ENCODE results near the gene UTP14C.
"Not testable (repeated sequence)": the region's sequence is repeated elsewhere in the genome, so short reads cannot be mapped to it uniquely, and the experiment has no call there.

UTP14C gene

GRCh38 chr13:52004511-52005170 lies 19.9 kb upstream of the UTP14C start:
- no peak for DNase-seq

GRCh38 chr13:52005841-52006522 lies 18.5 kb upstream of the UTP14C start:
- no peak for DNase-seq

GRCh38 chr13:52006523-52007245 lies 17.8 kb upstream of the UTP14C start:
- no peak for DNase-seq

- no peak for DNase-seq
Observed at GRCh38 chr13:52009946-52010345, 14.5 kb upstream of the UTP14C start.

GRCh38 chr13:52010890-52011631 lies 13.4 kb upstream of the UTP14C start, which contains the start of gene ATP7B:
ATP7B (minus strand) TSS chr13:52011450; CDS start chr13:52011337, 113 bp downstream.
- no peak for DNase-seq

- DNase-seq, result peak; percentile 96
Observed at GRCh38 chr13:52011632-52012511, 12.6 kb upstream of the UTP14C start, which contains the start of gene ALG11. ALG11 (plus strand) TSS chr13:52012398; CDS start chr13:52012419, 21 bp downstream.

- DNase-seq, result no peak
Observed at GRCh38 chr13:52012512-52012836, 12.0 kb upstream of the UTP14C start.

- DNase-seq, result no peak
Observed at GRCh38 chr13:52016296-52016695, 8.2 kb upstream of the UTP14C start.

- DNase-seq, result no peak
Observed at GRCh38 chr13:52020191-52020590, 4.3 kb upstream of the UTP14C start.

- DNase-seq, result no peak
Observed at GRCh38 chr13:52022356-52022755, 2.1 kb upstream of the UTP14C start.

GRCh38 chr13:52025475-52026245 lies 1.2 kb downstream of the UTP14C start:
- no peak for DNase-seq

GRCh38 chr13:52026246-52026626 lies 1.7 kb downstream of the UTP14C start:
- no peak for DNase-seq

- DNase-seq, result no peak
Observed at GRCh38 chr13:52027832-52028231, 3.3 kb downstream of the UTP14C start.

GRCh38 chr13:52029569-52029968 lies 5.1 kb downstream of the UTP14C start:
- DNase-seq, result no peak

- DNase-seq, result not testable (repeated sequence)
Observed at GRCh38 chr13:52030401-52030800, 5.9 kb downstream of the UTP14C start.

GRCh38 chr13:52033039-52033438 lies 8.5 kb downstream of the UTP14C start:
- no peak for DNase-seq

- no peak for DNase-seq
Observed at GRCh38 chr13:52034616-52035226, 10.2 kb downstream of the UTP14C start.

- DNase-seq, result no peak
Observed at GRCh38 chr13:52036037-52036436, 11.5 kb downstream of the UTP14C start.

- no peak for DNase-seq
Observed at GRCh38 chr13:52043675-52044074, 19.2 kb downstream of the UTP14C start.

GRCh38 chr13:52047463-52047862 lies 23.0 kb downstream of the UTP14C start:
- DNase-seq, result no peak

- DNase-seq, result no peak
Observed at GRCh38 chr13:52048516-52048915, 24.0 kb downstream of the UTP14C start.
